Endothelial cell of umbilical vein (primary cell): ENCODE measurements around the gene SDF4. TPM values are rescaled to one million over a fixed set of nuclear protein-coding genes. Genes with fewer than 3 reads are reported as not detected.

Experiments
- BruUV-seq: library from RNA; stranded (reverse); fragments of 400-500 nt; replicated peaks from 2 replicates; lab custom pipeline; 2021; lab: Mats Ljungman, UMichigan
- CTCF ChIA-PET: fragments of 300-600, 350-600 bp; sonication (Branson Sonifier 250); formaldehyde crosslinking; loops from one replicate; lab custom pipeline; 2021; ENCODE audit warnings: antibody characterized with exemption, inconsistent platforms; lab: Charles Lee
- POLR2A ChIA-PET: fragments of 300-600, 350-600 bp; sonication (Branson Sonifier 250); formaldehyde crosslinking; loops from one replicate; lab custom pipeline; 2021; ENCODE audit warnings: antibody characterized with exemption, inconsistent platforms; lab: Charles Lee
- DNase-seq: peaks from one replicate; pipeline ENCODE4 v3.0.0-alpha.2; 2011; ENCODE audit warnings: low read depth, low spot score
- FAIRE-seq: peaks from 2 replicates; lab custom pipeline; 2011; peaks lifted over from hg19 to GRCh38; lab: Jason Lieb, UNC
- H2AFZ ChIP-seq: 2 replicates; pipeline ENCODE4 v1.6.0; 2012; ENCODE audit warnings: low read depth, low read length, control low read depth, inconsistent platforms
- H3K27ac ChIP-seq: 2 replicates; pipeline ENCODE4 v1.5.1; 2011; ENCODE audit warnings: low read depth, mild to moderate bottlenecking, control low read depth, low read length, moderate library complexity; ENCODE audit not compliant: insufficient read depth
- H3K27me3 ChIP-seq, 2 experiments: 2 replicates each; pipeline versions ENCODE4 v1.6.0 to v1.6.1; 2011; ENCODE audit warnings: low read length in 2 of 2, mixed read lengths in 1 of 2; ENCODE audit not compliant: control insufficient read depth in 2 of 2, insufficient read depth in 2 of 2
- H3K36me3 ChIP-seq, 2 experiments: 2 replicates in 1 of 2; 3 replicates in 1 of 2; pipeline ENCODE4 v1.5.1; 2011; ENCODE audit warnings: low read length in 2 of 2, mild to moderate bottlenecking in 1 of 2, moderate library complexity in 1 of 2; ENCODE audit not compliant: control insufficient read depth in 2 of 2, insufficient read depth in 2 of 2; ENCODE audit errors: extremely low read depth in 1 of 2
- H3K4me1 ChIP-seq: 3 replicates; pipeline ENCODE4 v1.5.1; 2011; ENCODE audit warnings: mild to moderate bottlenecking, low read length; ENCODE audit not compliant: control insufficient read depth, insufficient read depth; ENCODE audit errors: extremely low read depth
- H3K4me2 ChIP-seq: 2 replicates; pipeline ENCODE4 v1.6.1; 2011; ENCODE audit warnings: low read length, control low read depth, mixed read lengths; ENCODE audit not compliant: insufficient read depth
- H3K4me3 ChIP-seq, 3 experiments: fragments of 200-600 bp in 1 of 3; sonication (generic), shearing (Covaris generic) in 1 of 3; replicated peaks in 1 of 3; 2 replicates each; pipeline ENCODE4 v1.5.1; 2011 to 2016; ENCODE audit warnings: control low read depth in 3 of 3, low read length in 3 of 3, mild to moderate bottlenecking in 2 of 3, inconsistent platforms in 1 of 3, low read depth in 1 of 3, moderate library complexity in 1 of 3; ENCODE audit not compliant: insufficient read depth in 1 of 3
- H3K79me2 ChIP-seq: 2 replicates; pipeline ENCODE4 v1.6.0; 2012; ENCODE audit warnings: low read length, inconsistent platforms; ENCODE audit not compliant: control insufficient read depth, insufficient read depth
- H3K9ac ChIP-seq: replicated peaks from 2 replicates; pipeline ENCODE3; 2011; ENCODE audit warnings: low read length, control low read depth; ENCODE audit not compliant: insufficient read depth; ENCODE audit errors: extremely low read depth
- H3K9me1 ChIP-seq: replicated peaks from 3 replicates; pipeline ENCODE4 v1.6.0; 2011; ENCODE audit warnings: mild to moderate bottlenecking, low read length; ENCODE audit not compliant: control insufficient read depth, insufficient read depth; ENCODE audit errors: extremely low read depth
- H3K9me3 ChIP-seq: replicated peaks from 2 replicates; pipeline ENCODE4 v1.5.1; 2012; ENCODE audit warnings: low read length, inconsistent platforms; ENCODE audit not compliant: control insufficient read depth, insufficient read depth
- H4K20me1 ChIP-seq: replicated peaks from 2 replicates; pipeline ENCODE3; 2011; ENCODE audit warnings: mild to moderate bottlenecking, low read length; ENCODE audit not compliant: control insufficient read depth, insufficient read depth; ENCODE audit errors: extremely low read depth
- EZH2 ChIP-seq: IDR thresholded peaks from 2 replicates; pipeline ENCODE4 v1.6.1; 2012; ENCODE audit warnings: borderline replicate concordance, low read depth, mild to moderate bottlenecking, moderate library complexity, low read length, inconsistent platforms; ENCODE audit not compliant: severe bottlenecking
- FOS ChIP-seq: IDR thresholded peaks from 2 replicates; pipeline ENCODE4 v1.6.1; 2011; ENCODE audit warnings: mild to moderate bottlenecking, low read length, moderate library complexity, borderline replicate concordance; ENCODE audit not compliant: insufficient read depth
- GATA2 ChIP-seq: IDR thresholded peaks from 2 replicates; pipeline ENCODE4 v1.7.0; 2011; ENCODE audit warnings: low read depth, mild to moderate bottlenecking, moderate library complexity, mixed read lengths, low read length; ENCODE audit not compliant: insufficient read length, insufficient read depth
- JUN ChIP-seq: IDR thresholded peaks from 2 replicates; pipeline ENCODE4 v1.6.1; 2011; ENCODE audit warnings: borderline replicate concordance, low read depth; ENCODE audit not compliant: insufficient read length, insufficient read depth
- MYC ChIP-seq: IDR thresholded peaks from one replicate; pipeline ENCODE4 v1.6.1; 2011; ENCODE audit warnings: mild to moderate bottlenecking, low read depth, low read length
- POLR2A ChIP-seq: IDR thresholded peaks from 2 replicates; pipeline ENCODE4 v1.6.1; 2012; ENCODE audit warnings: low read depth, mild to moderate bottlenecking, control low read depth, low read length
- POLR2AphosphoS5 ChIP-seq: IDR thresholded peaks from 2 replicates; pipeline ENCODE4 v1.6.1; 2012; ENCODE audit warnings: low read depth, mild to moderate bottlenecking, control low read depth, low read length, moderate library complexity; ENCODE audit not compliant: insufficient read depth
- dilution Hi-C: fragments of 300-500 bp; cut with MboI; formaldehyde crosslinking; loops from one replicate; pipeline ENCODE4 v1.15.0; 2019; ENCODE audit warnings: low sequenced_read_pairs; ENCODE audit not compliant: extremely low pct_ligation_motif_present
- intact Hi-C: fragments of 100-400 bp; cut with micrococcal nuclease; formaldehyde crosslinking; loops from one replicate; pipeline ENCODE4 v1.10.0; 2022
- polyA plus RNA-seq, 4 experiments: library from polyadenylated mRNA; depleted of rRNA in 3 of 4; stranded (reverse) in 3 of 4; unstranded in 1 of 4; fragments of >200 nt; gene quantifications; 2 replicates each; pipeline versions ENCODE4 v1.2.1 to v1.2.3, GENCODE V29; 2011 to 2012; ENCODE audit warnings: missing spikeins in 1 of 4
- total RNA-seq: library from RNA; stranded (reverse); gene quantifications from 2 replicates; pipeline ENCODE4 v1.2.3, GENCODE V29; 2021
- TF ChIP-seq, protein P1 (sequence below), 2 donors: IDR thresholded peaks; 1 replicate in 1 of 2; 2 replicates in 1 of 2; pipeline ENCODE4 v1.5.1; 2011; ENCODE audit warnings: low read length in 2 of 2, mild to moderate bottlenecking in 2 of 2, moderate library complexity in 2 of 2, control low read depth in 1 of 2, inconsistent platforms in 1 of 2, low read depth in 1 of 2; ENCODE audit not compliant: insufficient read depth in 1 of 2; ENCODE audit errors: extremely low read depth in 1 of 2
- TF ChIP-seq, protein P2 (sequence below): IDR thresholded peaks from 2 replicates; pipeline ENCODE4 v1.6.1; 2011; ENCODE audit not compliant: insufficient read depth, insufficient read length

Gene SDF4
- total and polyA plus RNA-seq, 2 donors (not counting 3 experiments of a cell fraction or from before 2014, with no cell fraction given) = 175 to 185 TPM

DNA sequence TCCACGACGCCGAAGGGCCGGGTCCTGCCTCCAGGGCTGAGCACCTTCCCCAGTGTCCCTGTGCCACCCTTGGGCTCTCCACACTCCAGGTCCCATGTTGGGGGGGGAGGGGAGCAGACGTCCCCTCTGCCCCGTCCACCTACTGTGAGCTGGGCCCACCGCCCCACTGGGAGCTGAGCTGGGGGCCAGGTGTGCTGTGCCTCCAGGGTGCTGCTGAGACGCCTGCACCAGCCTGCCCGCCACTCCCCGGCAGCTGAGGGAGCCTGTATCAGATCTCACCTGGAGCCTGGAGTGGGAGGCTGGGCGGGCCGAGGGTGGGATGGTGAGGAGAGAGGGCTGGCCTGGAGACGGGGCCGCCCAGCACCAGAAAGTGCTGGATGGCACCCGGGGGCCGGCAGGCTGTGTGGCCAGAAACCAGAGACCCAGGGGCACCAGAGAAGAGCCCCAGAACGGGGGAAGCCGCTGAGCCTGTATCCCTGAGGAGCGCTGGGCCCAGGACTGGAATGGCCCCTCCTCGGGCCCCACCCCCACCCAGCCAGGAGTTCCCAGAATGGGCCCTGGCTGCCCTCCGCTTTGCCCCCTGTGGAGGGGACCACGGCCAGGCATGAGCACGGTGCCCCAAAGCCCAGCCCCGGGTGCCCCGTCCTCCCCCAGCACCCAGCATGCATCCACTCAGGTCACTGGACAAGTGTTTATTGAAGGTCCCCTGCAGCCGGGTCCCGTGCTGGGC, 28.8 kb downstream of the SDF4 start:
- H3K9ac ChIP-seq = no peak overlapping the region
- H3K36me3 ChIP-seq = no peaks in the 10 kb centered on the region
- FAIRE-seq = no peak
- no peak overlapping the region for H3K4me3 ChIP-seq
- no peaks in the 10 kb centered on the region for H3K9me3 ChIP-seq
- CTCF ChIA-PET = no interaction called here
- BruUV-seq = no TSS peak
- intact Hi-C loops (no loop called here), dilution Hi-C loops (no loop called here)
- H3K79me2 ChIP-seq = no peaks in the 10 kb centered on the region
- H3K27ac ChIP-seq = no peak overlapping the region
- no peaks in the 10 kb centered on the region for H3K4me1 ChIP-seq
- POLR2A ChIA-PET = no interaction called here
- no peaks in the 10 kb centered on the region for H4K20me1 ChIP-seq
- no peak overlapping the region for H2AFZ ChIP-seq
- peaks cover 5 to 15% of the 10 kb centered on the region in 2 experiments for H3K27me3 ChIP-seq
- no peak for TF ChIP-seq POLR2AphosphoS5
- TF ChIP-seq FOS = no peak
- no peak for TF ChIP-seq MYC
- TF ChIP-seq EZH2 = no peak
- no peak for TF ChIP-seq GATA2
- TF ChIP-seq JUN = no peak
- TF ChIP-seq POLR2A = no peak
- TF ChIP-seq, protein P1, sequence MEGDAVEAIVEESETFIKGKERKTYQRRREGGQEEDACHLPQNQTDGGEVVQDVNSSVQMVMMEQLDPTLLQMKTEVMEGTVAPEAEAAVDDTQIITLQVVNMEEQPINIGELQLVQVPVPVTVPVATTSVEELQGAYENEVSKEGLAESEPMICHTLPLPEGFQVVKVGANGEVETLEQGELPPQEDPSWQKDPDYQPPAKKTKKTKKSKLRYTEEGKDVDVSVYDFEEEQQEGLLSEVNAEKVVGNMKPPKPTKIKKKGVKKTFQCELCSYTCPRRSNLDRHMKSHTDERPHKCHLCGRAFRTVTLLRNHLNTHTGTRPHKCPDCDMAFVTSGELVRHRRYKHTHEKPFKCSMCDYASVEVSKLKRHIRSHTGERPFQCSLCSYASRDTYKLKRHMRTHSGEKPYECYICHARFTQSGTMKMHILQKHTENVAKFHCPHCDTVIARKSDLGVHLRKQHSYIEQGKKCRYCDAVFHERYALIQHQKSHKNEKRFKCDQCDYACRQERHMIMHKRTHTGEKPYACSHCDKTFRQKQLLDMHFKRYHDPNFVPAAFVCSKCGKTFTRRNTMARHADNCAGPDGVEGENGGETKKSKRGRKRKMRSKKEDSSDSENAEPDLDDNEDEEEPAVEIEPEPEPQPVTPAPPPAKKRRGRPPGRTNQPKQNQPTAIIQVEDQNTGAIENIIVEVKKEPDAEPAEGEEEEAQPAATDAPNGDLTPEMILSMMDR (IDR thresholded peaks at IDR 0.05; ENCODE audit: extremely low read depth in 1 of 2, insufficient read depth in 1 of 2, low read depth in 1 of 2, low read length in 2 of 2) = no peak
- TF ChIP-seq, protein P2, sequence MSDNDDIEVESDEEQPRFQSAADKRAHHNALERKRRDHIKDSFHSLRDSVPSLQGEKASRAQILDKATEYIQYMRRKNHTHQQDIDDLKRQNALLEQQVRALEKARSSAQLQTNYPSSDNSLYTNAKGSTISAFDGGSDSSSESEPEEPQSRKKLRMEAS = no peak
- no peaks in the 10 kb centered on the region for H3K9me1 ChIP-seq
- DNase-seq = no peak
- no peak overlapping the region for H3K4me2 ChIP-seq
